B cell (primary cell): Measurements from ENCODE around the gene ANKRD65.

Experiments used
- CTCF ChIP-seq: fragments of 200-600 bp; IDR thresholded peaks from one replicate; pipeline ENCODE4 v1.8.0; 2022; ENCODE audit warnings: antibody characterized with exemption, mild to moderate bottlenecking
- EZH2 ChIP-seq: IDR thresholded peaks from 2 replicates; pipeline ENCODE4 v1.6.1; 2012; ENCODE audit warnings: borderline replicate concordance, low read depth, mild to moderate bottlenecking, moderate library complexity, low read length; ENCODE audit not compliant: insufficient read depth, poor library complexity, severe bottlenecking

GRCh38 chr1:1411626-1412025, 9.4 kb downstream of the ANKRD65 start:
- TF ChIP-seq CTCF (no peak), EZH2 (no peak)
